Vagina (tissue), 2 donors: Measurements from ENCODE around the gene SLC9A1. TPM values are rescaled to one million over a fixed set of nuclear protein-coding genes. Genes with fewer than 3 reads are reported as not detected.

Source experiments
- DNase-seq, 2 donors: peaks; one replicate each; pipeline ENCODE4 v3.0.0-alpha.2; 2017; ENCODE audit errors: extremely low spot score in 2 of 2
- H3K27ac ChIP-seq: fragments of 200-600 bp; sonication (generic); one replicate; pipeline ENCODE4 v1.5.1; 2019
- H3K27me3 ChIP-seq: fragments of 200-600 bp; sonication (generic); one replicate; pipeline ENCODE4 v1.5.1; 2019
- H3K36me3 ChIP-seq, 2 donors: fragments of 200-600 bp; sonication (generic); one replicate each; pipeline ENCODE4 v1.5.1; 2017 to 2019
- H3K4me1 ChIP-seq: fragments of 200-600 bp; sonication (generic); one replicate; pipeline ENCODE4 v1.5.1; 2019
- H3K4me3 ChIP-seq, 2 donors: fragments of 200-600 bp; sonication (generic); 1 replicate in 1 of 2; 2 replicates in 1 of 2; pipeline ENCODE4 v1.5.1; 2016 to 2019
- H3K9me3 ChIP-seq: fragments of 200-600 bp; sonication (generic); one replicate; pipeline ENCODE4 v1.5.1; 2019
- POLR2A ChIP-seq, 2 donors: fragments of 450-650 bp; IDR thresholded peaks; one replicate each; pipeline ENCODE4 v1.6.1; 2017; ENCODE audit warnings: antibody characterized with exemption in 2 of 2, mild to moderate bottlenecking in 2 of 2, moderate library complexity in 2 of 2
- POLR2AphosphoS5 ChIP-seq, 2 donors: sonication (generic); formaldehyde crosslinking; IDR thresholded peaks; one replicate each; pipeline ENCODE4 v1.9.0; 2017; ENCODE audit warnings: antibody characterized with exemption in 2 of 2, mild to moderate bottlenecking in 2 of 2, low read depth in 1 of 2; ENCODE audit not compliant: insufficient read depth in 1 of 2
- intact Hi-C: fragments of 100-400 bp; cut with DNase I; formaldehyde crosslinking; loops from one replicate; pipeline ENCODE4 v1.15.1; 2023
- total RNA-seq: library from RNA; depleted of rRNA; stranded (reverse); fragments of >200 nt; gene quantifications from one replicate; pipeline ENCODE4 v1.2.3, GENCODE V29; 2016
- TF ChIP-seq, protein P1 (sequence below), 3 experiments: fragments of 450-650 bp in 2 of 3; fragments of 200-600 bp in 1 of 3; sonication (generic) in 1 of 3; IDR thresholded peaks; one replicate each; pipeline ENCODE4 v1.5.1; 2017 to 2019; ENCODE audit warnings: antibody characterized with exemption in 3 of 3, mild to moderate bottlenecking in 2 of 3, moderate library complexity in 2 of 3

Gene SLC9A1
- total RNA-seq, 1 donor from 2014 or later: 10.6 TPM

- Histone ChIP-seq H3K4me3 (no peak overlapping the region), H3K27ac (no peak overlapping the region), H3K36me3 (no peaks in the 10 kb centered on the region), H3K9me3 (no peaks in the 10 kb centered on the region), H3K4me1 (peaks cover 81% of the 10 kb centered on the region), H3K27me3 (no peaks in the 10 kb centered on the region)
- intact Hi-C loops: loop anchor here (5.0 kb wide), 1 partner anchor 33 kb away; no protein-coding TSS in a partner anchor
- DNase-seq: no peak
- TF ChIP-seq, protein P1, sequence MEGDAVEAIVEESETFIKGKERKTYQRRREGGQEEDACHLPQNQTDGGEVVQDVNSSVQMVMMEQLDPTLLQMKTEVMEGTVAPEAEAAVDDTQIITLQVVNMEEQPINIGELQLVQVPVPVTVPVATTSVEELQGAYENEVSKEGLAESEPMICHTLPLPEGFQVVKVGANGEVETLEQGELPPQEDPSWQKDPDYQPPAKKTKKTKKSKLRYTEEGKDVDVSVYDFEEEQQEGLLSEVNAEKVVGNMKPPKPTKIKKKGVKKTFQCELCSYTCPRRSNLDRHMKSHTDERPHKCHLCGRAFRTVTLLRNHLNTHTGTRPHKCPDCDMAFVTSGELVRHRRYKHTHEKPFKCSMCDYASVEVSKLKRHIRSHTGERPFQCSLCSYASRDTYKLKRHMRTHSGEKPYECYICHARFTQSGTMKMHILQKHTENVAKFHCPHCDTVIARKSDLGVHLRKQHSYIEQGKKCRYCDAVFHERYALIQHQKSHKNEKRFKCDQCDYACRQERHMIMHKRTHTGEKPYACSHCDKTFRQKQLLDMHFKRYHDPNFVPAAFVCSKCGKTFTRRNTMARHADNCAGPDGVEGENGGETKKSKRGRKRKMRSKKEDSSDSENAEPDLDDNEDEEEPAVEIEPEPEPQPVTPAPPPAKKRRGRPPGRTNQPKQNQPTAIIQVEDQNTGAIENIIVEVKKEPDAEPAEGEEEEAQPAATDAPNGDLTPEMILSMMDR (IDR thresholded peaks at IDR 0.05): no peak
- TF ChIP-seq POLR2AphosphoS5 (IDR thresholded peaks at IDR 0.05; ENCODE audit: insufficient read depth in 1 of 2, low read depth in 1 of 2) (no peak), POLR2A (IDR thresholded peaks at IDR 0.05) (no peak)
These were observed 4.3 kb downstream of the SLC9A1 start for GRCh38 chr1:27150641-27151040.

- H3K27me3 ChIP-seq: no peaks in the 10 kb centered on the region
- TF ChIP-seq POLR2A (IDR thresholded peaks at IDR 0.05) (no peak), POLR2AphosphoS5 (IDR thresholded peaks at IDR 0.05; ENCODE audit: insufficient read depth in 1 of 2, low read depth in 1 of 2) (no peak)
- TF ChIP-seq, protein P1 (IDR thresholded peaks at IDR 0.05): no peak
- no peak for DNase-seq
- peaks cover 82% of the 10 kb centered on the region for H3K4me1 ChIP-seq
- no peaks in the 10 kb centered on the region for H3K36me3 ChIP-seq
- H3K9me3 ChIP-seq: no peaks in the 10 kb centered on the region
- intact Hi-C loops: loop anchor here (5.0 kb wide), 1 partner anchor 33 kb away; no protein-coding TSS in a partner anchor
- no peak overlapping the region for H3K27ac ChIP-seq
- no peak overlapping the region for H3K4me3 ChIP-seq
These were observed 4.7 kb downstream of the SLC9A1 start for GRCh38 chr1:27150183-27150582.

DNA sequence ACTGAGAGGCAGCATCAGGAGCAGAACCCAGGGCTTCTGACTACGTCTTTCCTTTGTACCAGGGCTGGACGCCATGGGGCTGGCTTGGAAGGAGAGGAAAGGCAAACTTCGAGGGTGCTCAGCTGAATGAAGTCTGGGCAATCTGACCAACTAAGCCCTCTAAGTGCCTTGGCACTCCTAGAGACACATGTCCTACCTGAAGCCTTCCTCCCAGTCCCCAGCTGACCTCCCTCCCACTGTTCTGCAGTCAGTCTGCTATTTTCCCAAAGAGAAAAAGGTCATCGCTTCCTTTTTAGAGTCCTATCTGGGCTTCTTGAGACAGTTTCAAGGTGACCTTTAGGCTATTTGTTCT, 5.2 kb downstream of the SLC9A1 start:
- TF ChIP-seq, protein P1 (IDR thresholded peaks at IDR 0.05): no peak
- TF ChIP-seq POLR2A (IDR thresholded peaks at IDR 0.05): no peak
- no peak for TF ChIP-seq POLR2AphosphoS5 (IDR thresholded peaks at IDR 0.05; ENCODE audit: insufficient read depth in 1 of 2, low read depth in 1 of 2)
- Histone ChIP-seq H3K36me3 (no peaks in the 10 kb centered on the region), H3K27ac (no peak overlapping the region), H3K4me1 (peaks cover 87% of the 10 kb centered on the region), H3K27me3 (no peaks in the 10 kb centered on the region), H3K9me3 (no peaks in the 10 kb centered on the region), H3K4me3 (no peak overlapping the region)
- intact Hi-C loops: loop anchor here (5.0 kb wide), 1 partner anchor 32 kb away; no protein-coding TSS in a partner anchor
- DNase-seq: no peak

- Histone ChIP-seq H3K9me3 (no peaks in the 10 kb centered on the region), H3K27me3 (no peaks in the 10 kb centered on the region), H3K4me1 (peaks cover 87% of the 10 kb centered on the region), H3K36me3 (no peaks in the 10 kb centered on the region), H3K4me3 (no peak overlapping the region), H3K27ac (no peak overlapping the region)
- intact Hi-C loops: no loop called here
- no peak for DNase-seq
- TF ChIP-seq POLR2AphosphoS5 (IDR thresholded peaks at IDR 0.05; ENCODE audit: insufficient read depth in 1 of 2, low read depth in 1 of 2): no peak
- TF ChIP-seq, protein P1 (IDR thresholded peaks at IDR 0.05): no peak
- no peak for TF ChIP-seq POLR2A (IDR thresholded peaks at IDR 0.05)
These were observed 5.7 kb downstream of the SLC9A1 start for GRCh38 chr1:27149084-27149761.

DNA sequence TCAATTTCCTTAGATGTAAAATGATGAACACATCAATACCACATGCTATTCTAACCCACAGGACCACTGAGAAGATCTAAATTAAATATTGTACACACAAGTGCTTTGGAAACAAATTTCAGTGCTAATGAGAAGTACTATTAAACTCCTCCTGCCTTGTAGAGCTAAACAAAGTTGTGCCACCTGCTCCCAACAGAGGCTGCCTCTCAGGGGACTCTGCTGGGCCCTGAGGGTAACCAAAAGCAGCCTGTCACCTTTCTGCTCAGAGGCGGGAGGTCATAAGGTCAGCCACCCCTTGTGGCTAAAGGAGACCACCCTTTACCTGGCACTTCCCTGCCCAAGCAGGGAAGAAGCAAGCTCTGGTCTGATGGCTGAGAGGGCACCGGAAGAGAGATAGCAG, 6.3 kb downstream of the SLC9A1 start:
- no peak for DNase-seq
- Histone ChIP-seq H3K9me3 (no peaks in the 10 kb centered on the region), H3K4me1 (peaks cover 87% of the 10 kb centered on the region), H3K27me3 (no peaks in the 10 kb centered on the region), H3K27ac (no peak overlapping the region), H3K4me3 (no peak overlapping the region), H3K36me3 (no peaks in the 10 kb centered on the region)
- TF ChIP-seq, protein P1 (IDR thresholded peaks at IDR 0.05): no peak
- TF ChIP-seq POLR2A (IDR thresholded peaks at IDR 0.05) (no peak), POLR2AphosphoS5 (IDR thresholded peaks at IDR 0.05; ENCODE audit: insufficient read depth in 1 of 2, low read depth in 1 of 2) (no peak)
- intact Hi-C loops: no loop called here
